GM21381 (cell line): ENCODE results near the gene TUBB3.
A peak's percentile ranks its signal among the peaks of the same experiment; 100 is the strongest.

Experiments used
- ATAC-seq: cut with Tn5 transposase; IDR thresholded peaks from one replicate; pipeline ENCODE4 v1.9.1; 2021; ENCODE audit warnings: mild to moderate bottlenecking, moderate library complexity; ENCODE audit not compliant: unreplicated experiment

TUBB3 gene

DNA sequence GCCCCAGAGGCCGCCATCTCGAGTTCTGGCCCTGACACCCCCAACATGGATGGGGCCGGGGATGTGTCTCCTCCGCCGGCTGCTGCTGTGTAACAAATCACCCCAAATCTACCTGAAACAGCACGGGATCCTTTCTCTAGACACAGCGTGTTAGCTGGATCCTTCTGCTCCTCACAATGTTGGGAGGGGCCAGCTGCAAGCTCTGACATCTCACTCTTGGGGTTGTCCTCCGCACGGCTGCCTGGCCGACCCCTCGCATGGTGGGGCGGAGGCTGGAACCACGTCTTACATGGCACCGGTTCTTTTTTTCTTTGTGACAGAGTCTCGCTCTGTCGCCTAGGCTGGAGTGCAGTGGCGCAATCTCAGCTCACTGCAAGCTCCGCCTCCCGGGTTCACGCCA is 13.8 kb downstream of the TUBB3 start:
- ATAC-seq: no peak

DNA sequence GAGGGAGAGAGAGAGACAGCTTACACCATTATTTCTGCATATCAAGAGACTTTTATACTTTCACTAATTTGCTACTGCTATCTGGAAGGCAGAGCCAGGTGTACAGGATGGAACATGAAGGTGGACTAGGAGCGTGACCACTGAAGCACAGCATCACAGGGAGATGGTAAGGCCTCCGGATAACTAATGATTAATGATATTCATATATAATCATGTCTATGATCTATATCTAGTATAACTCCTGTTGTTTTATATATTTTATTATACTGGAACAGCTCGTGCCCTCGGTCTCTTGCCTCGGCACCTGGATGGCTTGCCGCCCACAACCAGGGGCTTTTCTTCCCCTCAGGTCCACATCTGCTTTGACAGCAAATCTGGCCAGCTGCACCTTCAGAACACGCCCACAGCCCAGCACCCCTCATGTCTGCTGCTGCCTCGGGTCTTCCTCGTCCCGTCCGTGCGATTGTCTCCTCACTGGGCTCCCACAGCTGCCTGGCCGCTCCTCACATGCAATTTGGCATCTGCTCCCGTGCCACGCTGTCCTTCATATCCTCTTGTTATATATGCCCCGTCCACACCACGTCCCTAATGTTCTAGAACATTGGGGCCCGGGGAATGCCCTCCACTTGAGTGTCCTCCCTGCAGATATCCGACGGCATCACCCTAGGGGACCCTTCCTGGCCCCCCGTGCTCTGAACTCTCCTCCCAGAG is 15.2 kb downstream of the TUBB3 start:
- no peak for ATAC-seq

DNA sequence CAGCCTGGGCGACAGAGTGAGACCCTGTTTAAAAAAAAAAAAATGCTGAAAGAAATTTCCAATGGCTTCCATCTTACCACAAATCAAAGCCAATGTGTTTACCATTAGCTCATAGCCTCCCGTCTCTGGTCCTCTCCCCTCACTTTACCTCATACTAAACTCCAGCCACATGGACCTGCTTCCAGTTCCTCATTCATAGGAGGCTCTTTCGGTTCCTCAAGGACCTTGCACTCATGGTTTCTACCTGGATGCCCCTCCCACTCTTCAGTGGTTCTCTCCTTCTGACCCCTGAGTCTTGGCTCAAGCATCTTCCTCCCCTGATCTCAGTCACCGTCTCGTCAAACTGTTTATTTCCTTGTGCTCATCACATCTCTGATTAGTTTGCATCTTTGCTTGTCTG is 21.6 kb downstream of the TUBB3 start:
- no peak for ATAC-seq

DNA sequence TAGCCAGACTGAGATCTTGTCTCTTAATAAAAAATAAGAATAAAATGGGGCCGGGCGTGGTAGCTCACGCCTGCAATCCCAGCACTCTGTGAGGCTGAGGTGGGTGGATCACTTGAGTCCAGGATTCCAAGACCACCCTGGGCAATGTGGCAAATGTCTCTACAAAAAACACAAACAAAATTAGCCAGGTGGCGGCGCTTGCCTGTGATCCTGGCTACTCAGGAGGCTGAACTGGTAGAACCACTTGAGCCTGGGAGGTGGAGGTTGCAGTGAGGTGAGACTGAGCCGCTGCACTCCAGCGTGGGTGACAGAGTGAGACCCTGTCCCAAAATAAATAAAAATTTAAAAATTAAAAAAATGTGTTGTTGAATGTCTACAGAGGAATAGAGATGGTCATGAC is 22.5 kb downstream of the TUBB3 start:
- no peak for ATAC-seq

DNA sequence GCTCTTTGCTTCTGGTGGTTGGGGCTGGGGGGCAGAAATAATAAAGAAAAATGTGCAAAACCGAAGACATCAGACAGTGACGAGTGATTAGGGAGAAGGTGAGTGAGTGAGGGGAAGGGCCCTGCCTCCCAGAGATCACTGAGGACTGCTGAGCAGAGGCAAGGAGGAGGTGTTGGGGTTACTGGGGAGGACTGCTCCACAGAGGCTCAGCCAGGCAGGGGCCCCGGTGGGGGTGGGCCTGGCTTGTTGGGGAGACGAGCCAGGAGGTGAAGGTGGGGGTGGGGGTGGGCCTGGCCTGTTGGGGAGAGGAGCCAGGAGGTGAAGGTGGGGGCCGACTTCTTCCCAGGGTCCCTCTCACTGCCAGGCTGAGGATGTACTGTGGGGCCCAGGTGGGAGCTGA is 23.4 kb downstream of the TUBB3 start:
- no peak for ATAC-seq

DNA sequence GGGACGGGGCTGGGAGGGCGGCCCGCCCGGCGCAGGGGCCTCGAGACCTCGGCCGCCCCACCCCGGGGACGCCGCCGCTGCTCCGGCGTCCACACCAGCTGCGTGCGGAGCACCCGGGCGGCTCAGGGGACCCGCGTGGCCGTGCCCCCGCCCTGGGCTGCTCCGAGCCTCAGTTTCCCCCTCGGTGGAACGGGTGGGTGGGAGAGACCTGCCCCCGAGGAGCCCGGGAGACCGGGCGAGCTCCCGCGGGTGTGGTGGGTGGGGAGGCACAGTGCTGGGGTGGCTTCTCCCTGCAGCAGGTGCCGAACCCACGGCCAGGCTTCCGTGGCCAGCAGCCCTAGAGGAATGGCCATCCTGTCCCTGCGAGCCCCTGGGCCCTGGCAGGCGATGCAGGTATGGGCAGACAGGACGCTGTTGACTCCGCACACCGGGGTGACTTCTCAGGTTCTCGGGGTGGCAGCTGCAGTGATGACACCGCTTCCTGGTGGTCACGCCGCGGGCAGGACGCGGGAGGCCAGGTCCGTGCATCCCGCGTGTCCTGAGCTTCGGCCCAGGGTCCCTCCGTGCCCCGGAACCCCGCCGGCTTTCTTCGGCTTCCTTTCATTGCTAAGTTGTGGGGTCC is 26.1 kb downstream of the TUBB3 start:
- ATAC-seq: no peak

DNA sequence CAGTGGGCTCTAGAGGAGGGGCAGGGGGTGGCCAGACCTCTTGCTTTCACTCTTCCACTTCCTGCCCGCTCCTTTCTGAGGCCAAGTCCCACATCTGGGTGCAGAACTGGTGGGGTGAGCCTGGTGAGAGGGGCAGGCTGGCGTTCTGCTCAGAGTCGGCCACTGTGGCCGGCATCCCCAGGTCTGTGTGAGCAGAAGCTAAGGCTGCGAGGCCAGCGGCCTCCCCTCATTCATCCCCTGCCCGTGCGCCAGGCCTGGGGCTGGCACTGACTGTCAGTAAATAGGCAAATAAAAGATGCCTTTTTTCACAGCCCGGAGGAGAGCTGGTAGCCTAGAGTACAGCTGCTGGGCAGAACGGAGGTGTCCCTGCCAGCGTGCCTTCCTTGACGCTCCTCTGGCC is 26.6 kb downstream of the TUBB3 start:
- no peak for ATAC-seq

DNA sequence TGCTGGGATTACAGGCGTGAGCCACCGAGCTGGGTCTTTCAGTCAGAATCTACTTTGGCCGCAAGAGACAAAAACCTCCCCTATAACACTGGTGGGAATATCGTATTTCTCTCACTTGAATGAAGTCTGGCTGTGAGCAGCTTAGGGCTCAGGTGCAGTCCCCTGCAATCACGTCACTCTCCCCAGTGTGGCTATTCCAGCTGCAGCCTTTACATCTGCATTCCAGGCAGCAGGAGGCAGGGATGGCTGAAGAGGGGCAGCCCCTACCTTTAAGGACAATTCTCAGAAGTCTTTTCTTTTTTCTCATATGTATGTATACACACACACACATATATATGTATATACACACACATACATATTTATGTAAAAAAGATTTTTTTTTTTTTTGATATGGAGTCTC is 28.4 kb downstream of the TUBB3 start:
- no peak for ATAC-seq

DNA sequence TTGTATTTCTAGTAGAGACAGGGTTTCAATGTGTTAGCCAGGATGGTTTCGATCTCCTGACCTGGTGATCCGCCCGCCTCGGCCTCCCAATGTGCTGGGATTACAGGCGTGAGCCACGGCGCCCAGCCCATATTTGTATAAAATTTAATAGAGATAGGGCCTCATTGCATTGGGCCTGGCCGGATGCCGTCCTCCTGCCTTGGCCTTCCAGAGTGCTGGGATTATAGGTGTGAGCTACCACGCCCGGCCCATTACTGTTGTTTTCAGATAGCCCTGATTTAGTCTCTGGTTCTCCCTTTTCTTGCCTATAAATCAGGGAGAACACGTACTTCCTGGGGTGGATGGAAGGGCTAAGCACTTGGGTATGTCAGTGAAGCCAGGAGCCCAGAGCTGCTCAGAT is 28.9 kb downstream of the TUBB3 start:
- ATAC-seq: no peak

DNA sequence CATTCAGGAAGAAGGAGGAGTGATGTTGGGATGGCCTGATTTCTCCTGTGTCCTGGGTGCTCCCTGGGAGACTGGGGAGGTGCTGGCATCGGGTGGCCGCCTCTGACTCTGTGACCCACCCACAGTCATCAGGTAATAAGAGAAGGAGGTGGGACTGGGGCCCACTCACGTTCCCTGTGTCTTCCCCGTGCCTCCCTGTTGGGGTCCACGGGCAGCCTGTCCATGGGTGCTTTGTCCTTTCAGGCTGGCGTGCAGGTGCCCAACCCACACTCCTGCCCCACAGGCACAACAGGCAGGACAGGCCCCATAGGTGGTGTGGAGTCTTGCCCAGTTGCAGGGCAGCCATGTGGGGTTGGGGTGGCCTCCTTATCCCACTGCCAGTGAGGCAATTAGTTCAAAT is 29.4 kb downstream of the TUBB3 start:
- ATAC-seq: no peak

DNA sequence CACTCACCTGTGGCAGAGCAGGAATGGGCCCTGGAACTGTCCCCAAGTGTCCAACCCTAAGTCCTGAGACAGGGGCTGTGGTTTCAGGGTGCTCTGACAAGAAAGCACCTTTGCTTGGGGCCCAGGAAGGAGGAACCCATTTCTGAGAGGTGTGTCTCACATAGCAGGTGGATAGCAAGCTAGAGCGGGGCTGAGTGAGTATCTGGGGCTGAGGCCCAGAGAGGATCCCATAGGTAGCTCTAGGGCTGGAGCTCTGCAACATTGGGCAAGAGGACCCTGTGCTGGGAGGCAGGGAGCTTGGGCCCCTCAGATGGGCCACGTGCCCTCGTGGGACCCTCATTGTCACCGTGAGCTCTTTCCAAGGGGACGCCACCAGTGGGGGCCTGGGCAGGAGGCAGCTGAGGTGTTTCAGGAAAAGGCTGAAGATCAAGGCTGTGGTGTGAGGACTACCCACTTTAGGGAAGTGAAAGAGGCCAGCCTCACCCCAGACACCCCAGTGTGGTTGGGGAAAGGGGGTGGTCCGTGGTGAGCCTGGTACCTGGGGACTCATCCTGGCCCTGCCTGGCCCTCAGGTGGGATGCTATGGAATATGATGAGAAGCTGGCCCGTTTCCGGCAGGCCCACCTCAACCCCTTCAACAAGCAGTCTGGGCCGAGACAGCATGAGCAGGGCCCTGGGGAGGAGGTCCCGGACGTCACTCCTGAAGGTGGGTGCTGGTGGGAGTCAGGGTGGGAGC is 30.7 kb downstream of the TUBB3 start:
- peak; percentile 60 for ATAC-seq

DNA sequence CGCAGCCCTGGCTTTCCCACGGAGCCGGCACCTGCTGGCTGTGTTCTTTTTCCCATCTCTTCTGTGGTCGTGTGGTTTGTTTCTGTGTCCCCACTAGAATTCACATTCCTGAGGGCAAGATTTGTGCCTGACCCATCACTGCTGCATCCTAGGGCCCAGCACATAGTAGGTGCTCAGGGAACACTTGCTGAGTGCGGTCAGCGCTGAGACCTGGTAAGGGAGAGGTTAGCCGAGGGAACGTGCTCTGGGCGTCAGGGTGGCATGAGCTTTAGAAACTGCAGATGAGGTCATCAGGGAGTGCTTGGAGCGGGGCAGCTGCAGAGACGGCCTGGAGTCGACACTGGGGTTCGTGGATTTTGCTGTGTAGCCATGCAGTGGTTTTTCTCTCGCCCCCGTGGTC is 31.3 kb downstream of the TUBB3 start:
- ATAC-seq: no peak

DNA sequence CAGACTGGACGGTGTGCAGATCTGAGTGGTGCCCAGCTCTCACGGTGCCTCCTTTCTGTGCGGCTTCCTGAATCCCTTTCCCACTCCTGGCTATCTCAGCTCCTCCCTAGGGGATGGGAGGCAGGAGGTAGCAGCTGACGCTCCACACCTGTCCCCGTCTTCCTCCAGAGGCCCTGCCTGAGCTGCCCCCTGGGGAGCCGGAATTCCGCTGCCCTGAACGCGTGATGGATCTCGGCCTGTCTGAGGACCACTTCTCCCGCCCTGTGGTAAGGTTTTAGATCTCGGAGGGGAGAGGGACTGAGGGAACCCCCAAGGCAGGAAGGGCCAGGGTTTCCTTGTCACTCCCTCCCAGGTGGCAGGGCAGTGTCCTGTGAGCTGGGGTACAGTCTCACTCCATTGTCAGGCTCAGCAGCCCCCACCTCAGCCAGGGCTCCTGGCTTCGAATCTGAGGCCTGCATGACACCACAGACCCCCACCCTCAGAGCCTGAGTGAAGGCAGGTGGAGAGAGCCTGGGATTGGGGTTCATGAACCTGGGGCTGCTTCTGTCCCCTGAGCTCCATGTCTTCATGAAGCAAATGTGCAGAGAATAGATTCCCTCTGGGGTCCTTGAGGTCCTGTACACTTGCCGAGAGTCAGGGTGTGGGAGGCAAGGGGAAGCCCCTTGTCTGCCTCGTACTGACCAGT is 32.0 kb downstream of the TUBB3 start:
- no peak for ATAC-seq

DNA sequence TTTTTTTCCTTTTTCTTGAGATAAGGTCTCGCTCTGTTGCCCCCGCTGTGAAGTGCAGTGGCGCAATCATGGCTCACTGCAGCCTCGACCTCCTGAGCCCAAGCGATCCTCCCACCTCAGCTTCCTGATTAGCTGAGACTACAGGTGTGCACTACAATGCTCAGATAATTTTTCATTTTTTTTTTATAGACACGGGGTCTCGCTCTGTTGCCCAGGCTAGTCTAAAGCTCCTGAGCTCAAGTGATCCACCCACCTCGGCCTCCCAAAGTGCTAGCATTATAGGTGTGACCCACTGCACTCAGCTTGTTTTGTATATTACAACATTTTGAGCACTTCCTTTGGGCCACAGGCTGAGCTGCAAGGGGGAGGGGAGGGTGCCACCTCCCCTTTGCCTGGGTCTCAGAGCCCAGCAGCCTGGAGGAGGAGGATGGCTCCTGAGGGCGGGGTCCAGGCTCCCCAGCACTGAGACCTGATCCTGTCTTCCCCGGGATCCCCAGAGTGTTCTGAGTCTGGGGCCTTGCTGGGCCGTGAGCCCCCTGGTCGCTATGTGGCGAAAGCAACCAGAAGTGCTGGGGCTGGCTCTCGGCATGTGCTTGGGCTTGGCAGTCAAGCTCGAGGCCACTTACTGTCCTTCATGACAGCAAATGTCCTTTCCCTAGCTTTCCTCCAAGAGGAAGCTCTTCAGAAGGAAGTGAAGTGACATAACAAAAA is 33.5 kb downstream of the TUBB3 start:
- no peak for ATAC-seq

DNA sequence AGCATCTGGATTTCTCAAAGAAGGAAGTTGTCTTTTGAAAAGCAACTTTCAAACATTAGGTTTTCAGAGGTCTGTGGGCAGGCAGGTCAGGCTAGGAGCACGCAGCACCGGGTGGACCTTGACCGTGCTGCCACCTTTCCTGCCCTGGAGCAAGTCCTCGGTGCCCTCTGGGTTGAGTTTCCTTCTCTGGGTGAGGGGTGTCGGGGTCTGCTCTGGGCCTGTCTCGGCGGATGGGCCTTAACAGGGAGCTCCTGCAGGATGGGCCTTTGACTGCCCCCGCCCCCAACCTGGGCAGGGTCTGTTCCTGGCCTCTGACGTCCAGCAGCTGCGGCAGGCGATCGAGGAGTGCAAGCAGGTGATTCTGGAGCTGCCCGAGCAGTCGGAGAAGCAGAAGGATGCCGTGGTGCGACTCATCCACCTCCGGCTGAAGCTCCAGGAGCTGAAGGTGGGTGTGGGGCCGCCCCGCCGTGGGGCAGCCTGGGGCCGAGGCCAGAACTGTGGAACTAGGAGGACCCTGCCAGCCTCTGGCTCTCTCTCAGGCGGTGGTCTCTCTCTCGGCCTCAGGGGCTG is 34.2 kb downstream of the TUBB3 start:
- ATAC-seq: no peak

DNA sequence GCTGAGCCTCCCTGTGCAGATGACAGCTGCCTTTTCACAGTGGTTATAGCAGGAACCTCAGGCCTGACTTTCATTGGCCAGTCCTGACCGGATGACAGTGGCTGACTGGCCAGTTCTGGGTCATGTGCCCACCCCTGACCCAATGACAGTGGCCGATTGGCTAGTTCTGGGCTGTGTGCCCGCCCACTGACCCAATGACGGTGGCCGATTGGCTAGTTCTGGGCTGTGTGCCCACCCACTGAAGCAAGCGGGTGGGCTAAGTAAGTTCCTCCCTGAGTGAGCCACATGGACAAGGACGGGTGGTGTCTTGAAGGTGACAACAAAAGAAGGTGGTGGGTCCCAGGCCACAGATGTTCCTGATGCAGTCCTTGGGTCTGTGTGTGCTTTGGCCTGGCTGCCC is 34.9 kb downstream of the TUBB3 start:
- ATAC-seq: no peak

DNA sequence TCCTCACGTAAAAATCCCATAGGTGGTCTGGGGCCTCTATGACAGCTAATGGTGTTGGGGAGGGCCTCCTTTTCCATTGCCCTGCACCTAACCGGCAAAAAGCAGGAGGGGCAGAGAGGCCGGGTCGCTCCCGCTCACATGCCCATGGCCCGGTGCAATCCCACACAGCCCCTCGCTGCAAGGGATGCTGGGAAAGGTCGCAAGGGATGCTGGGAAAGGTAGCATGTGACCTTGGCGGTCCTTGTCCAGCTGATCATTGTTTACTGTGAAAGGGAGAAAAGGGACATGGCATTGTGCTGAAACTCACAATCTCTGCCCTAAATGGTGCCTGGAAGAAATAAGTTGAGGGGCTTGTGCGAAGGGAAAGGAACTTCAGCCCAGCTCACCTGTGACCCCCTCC is 35.5 kb downstream of the TUBB3 start:
- no peak for ATAC-seq

DNA sequence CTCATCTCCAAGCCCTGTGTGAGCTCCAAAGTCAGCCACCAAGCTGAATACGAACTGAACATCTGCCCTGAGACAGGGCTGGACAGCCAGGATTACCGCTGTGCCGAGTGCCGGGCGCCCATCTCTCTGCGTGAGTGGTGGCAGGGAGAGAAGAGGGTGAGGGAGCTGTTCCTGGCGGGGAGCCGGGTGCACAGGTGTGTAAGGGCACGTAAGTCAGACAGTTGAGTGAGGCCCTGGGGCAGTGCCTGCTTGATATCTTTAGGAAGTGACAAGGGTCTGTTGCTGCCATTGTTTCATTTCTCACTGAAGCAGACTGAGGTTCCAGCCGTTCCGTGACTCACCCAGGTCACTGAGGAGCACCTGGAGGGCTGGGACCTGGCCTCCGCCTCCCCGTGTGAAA is 37.8 kb downstream of the TUBB3 start:
- ATAC-seq: no peak

DNA sequence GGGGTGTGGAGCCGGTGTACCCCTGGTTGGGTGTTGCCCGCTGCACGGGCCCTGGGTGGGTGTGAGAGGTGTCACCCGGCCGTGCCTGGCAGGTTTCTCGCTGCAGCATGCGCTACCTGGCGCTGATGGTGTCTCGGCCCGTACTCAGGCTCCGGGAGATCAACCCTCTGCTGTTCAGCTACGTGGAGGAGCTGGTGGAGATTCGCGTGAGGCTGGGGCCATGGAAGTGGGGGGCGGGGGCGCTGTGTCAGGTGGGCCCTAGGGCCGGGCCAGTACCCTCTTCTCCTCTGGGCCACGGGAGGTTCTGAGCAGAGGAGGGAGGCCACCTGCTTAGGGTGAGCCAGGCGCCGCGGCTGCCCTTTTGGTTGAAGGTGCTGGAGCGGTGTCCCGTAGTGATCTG is 38.8 kb downstream of the TUBB3 start:
- ATAC-seq: no peak

DNA sequence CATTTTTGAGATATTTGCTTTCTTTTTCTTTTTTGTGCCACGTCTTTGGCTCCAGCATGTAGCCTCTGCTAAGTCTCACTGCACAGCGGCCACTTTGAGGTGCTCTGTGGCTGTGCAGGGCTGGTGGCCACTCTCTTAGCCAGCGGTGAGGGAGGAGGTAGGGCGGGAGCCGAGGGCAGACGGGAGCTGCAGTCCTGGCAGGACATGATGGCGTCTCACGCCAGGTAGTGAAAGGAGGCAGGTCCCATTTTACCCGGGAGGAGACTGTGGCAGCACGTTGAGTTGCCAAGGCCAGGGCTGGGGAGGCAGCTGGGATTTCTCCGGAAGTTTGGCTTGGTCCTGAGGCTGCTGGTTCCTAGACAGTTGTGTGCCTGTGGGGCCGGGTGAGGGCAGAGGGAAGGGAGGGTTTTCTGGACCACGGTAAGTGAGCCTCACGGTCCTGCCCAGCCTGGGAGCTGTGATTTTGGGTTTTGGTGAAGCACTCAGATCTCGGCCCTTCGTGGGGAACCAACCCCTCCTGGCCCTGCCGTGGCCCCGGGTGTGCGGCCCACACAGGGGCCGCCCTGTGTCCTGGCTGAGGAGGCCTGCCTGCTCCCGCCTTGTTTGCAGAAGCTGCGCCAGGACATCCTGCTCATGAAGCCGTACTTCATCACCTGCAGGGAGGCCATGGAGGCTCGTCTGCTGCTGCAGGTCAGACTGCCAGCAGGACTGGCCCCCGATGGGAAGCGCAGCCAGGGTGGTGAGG is 39.8 kb downstream of the TUBB3 start:
- no peak for ATAC-seq
